ENCODE results near the gene PILRA. TPM values are rescaled to one million over a fixed set of nuclear protein-coding genes. Genes with fewer than 3 reads are reported as not detected.
A peak's percentile ranks its signal among the peaks of the same experiment; 100 is the strongest.

PILRA gene
- total and polyA plus RNA-seq, 4 donors: 9.9 to 122 (median 27.5) TPM

DNA sequence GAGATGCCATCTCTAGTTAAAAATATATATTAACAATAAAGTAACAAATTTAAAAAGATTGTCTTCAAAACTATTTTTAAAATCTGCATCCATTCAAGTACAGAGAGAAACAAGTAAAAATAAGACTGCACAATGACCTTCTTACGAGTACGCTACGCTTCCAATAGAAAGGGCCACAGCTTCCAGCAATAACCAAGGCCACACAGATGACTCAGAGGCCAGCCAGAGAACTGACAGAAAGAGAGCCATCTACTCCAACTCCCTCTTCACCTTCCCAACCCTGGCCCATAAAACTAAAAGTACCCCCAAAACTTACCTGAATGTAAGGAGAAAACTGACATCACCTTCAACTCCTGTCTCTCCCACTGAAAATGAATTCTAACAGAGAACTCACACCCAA, 26.8 kb downstream of the PILRA start:
- DNase-seq: no peak
- Histone ChIP-seq H3K27ac (ENCODE audit: low read depth in 1 of 2, low read length in 1 of 2) (no peak overlapping the region), H3K9me3 (ENCODE audit: control insufficient read depth in 4 of 4, insufficient read depth in 3 of 4, low read length in 3 of 4) (peaks cover 0 to 1% (median 0%) of the 10 kb centered on the region in 4 donors), H3K27me3 (ENCODE audit: control insufficient read depth in 3 of 3, insufficient read depth in 3 of 3, low read length in 2 of 3) (no peaks in the 10 kb centered on the region), H3K4me1 (ENCODE audit: control insufficient read depth in 5 of 5, insufficient read depth in 5 of 5, low read length in 5 of 5) (no peaks in the 10 kb centered on the region), H3K36me3 (ENCODE audit: control insufficient read depth in 4 of 4, insufficient read depth in 4 of 4, low read length in 4 of 4) (peaks cover 0 to 2% (median 0%) of the 10 kb centered on the region in 4 donors), H3K9ac (ENCODE audit: insufficient read depth in 1 of 2, low read length in 2 of 2) (no peak overlapping the region), H3K4me3 (no peak overlapping the region)
- no peak for ATAC-seq (ENCODE audit: insufficient read depth, low FRiP score)
- 96 to 98% methylated on average over 3 of the region's 3 CpGs for WGBS, 2 donors
- TF ChIP-seq, protein P1, sequence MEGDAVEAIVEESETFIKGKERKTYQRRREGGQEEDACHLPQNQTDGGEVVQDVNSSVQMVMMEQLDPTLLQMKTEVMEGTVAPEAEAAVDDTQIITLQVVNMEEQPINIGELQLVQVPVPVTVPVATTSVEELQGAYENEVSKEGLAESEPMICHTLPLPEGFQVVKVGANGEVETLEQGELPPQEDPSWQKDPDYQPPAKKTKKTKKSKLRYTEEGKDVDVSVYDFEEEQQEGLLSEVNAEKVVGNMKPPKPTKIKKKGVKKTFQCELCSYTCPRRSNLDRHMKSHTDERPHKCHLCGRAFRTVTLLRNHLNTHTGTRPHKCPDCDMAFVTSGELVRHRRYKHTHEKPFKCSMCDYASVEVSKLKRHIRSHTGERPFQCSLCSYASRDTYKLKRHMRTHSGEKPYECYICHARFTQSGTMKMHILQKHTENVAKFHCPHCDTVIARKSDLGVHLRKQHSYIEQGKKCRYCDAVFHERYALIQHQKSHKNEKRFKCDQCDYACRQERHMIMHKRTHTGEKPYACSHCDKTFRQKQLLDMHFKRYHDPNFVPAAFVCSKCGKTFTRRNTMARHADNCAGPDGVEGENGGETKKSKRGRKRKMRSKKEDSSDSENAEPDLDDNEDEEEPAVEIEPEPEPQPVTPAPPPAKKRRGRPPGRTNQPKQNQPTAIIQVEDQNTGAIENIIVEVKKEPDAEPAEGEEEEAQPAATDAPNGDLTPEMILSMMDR (IDR thresholded peaks at IDR 0.05; ENCODE audit: control extremely low read depth, extremely low read depth): no peak

DNA sequence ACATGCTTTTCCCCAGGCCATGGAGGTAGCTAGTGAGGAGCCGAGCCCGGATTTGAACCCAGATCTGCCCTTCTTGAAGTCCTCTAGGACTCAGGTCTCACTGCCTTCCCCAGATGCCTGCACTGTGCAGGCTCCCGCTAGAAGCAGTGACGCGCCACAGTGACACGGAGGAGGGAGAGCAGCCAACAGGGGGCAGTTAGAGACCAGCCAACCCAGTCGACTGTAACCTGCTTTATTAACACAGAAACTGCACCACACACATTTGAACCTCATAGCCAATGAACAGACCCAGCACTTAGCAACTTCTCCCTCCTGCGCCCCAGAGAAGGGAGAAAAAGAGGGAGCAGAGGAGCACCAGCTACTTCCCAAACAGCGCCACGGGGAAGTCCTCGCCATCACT, 27.4 kb downstream of the PILRA start:
- 80 to 87% methylated on average over 11 of the region's 11 CpGs for WGBS, 2 donors
- ATAC-seq (ENCODE audit: insufficient read depth, low FRiP score) (no peak), DNase-seq (peak; percentile 30 to 45 (median 33))
- Histone ChIP-seq H3K9ac (ENCODE audit: insufficient read depth in 1 of 2, low read length in 2 of 2) (no peak overlapping the region), H3K9me3 (ENCODE audit: control insufficient read depth in 4 of 4, insufficient read depth in 3 of 4, low read length in 3 of 4) (peaks cover 0 to 1% (median 0%) of the 10 kb centered on the region in 4 donors), H3K4me1 (ENCODE audit: control insufficient read depth in 5 of 5, insufficient read depth in 5 of 5, low read length in 5 of 5) (no peaks in the 10 kb centered on the region), H3K27me3 (ENCODE audit: control insufficient read depth in 3 of 3, insufficient read depth in 3 of 3, low read length in 2 of 3) (no peaks in the 10 kb centered on the region), H3K27ac (ENCODE audit: low read depth in 1 of 2, low read length in 1 of 2) (no peak overlapping the region), H3K36me3 (ENCODE audit: control insufficient read depth in 4 of 4, insufficient read depth in 4 of 4, low read length in 4 of 4) (peaks cover 0 to 2% (median 0%) of the 10 kb centered on the region in 4 donors), H3K4me3 (no peak overlapping the region)
- TF ChIP-seq, protein P1 (IDR thresholded peaks at IDR 0.05; ENCODE audit: control extremely low read depth, extremely low read depth): no peak

DNA sequence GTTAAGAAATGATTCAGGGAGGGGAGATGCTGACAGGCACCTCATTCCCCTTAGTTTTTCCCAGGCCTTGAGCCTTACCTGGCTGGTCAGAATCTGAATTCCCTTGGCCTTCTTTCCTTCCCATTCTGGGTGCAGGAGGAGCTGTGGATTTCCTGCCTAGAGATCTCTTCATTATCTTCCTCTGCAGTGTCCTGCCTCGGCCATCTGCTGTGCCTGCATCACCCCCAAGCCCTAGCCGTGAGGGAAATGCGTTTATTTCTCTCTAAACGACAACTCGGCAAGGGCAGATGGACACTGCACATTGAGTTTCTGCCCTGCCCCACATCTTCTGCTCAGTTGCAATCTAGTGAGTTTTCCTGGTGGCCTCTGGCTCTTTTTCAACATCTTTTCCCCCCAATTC, 28.5 kb downstream of the PILRA start:
- no peak overlapping the region for H3K27ac ChIP-seq (ENCODE audit: low read depth in 1 of 2, low read length in 1 of 2)
- H3K36me3 ChIP-seq (ENCODE audit: control insufficient read depth in 4 of 4, insufficient read depth in 4 of 4, low read length in 4 of 4): peaks cover 0 to 2% (median 0%) of the 10 kb centered on the region in 4 donors
- WGBS, 2 donors: 76 to 77% methylated on average over 5 of the region's 5 CpGs
- no peak overlapping the region for H3K9ac ChIP-seq (ENCODE audit: insufficient read depth in 1 of 2, low read length in 2 of 2)
- DNase-seq (no peak), ATAC-seq (ENCODE audit: insufficient read depth, low FRiP score) (no peak)
- TF ChIP-seq, protein P1 (IDR thresholded peaks at IDR 0.05; ENCODE audit: control extremely low read depth, extremely low read depth): no peak
- peaks cover 0 to 1% (median 0%) of the 10 kb centered on the region in 4 donors for H3K9me3 ChIP-seq (ENCODE audit: control insufficient read depth in 4 of 4, insufficient read depth in 3 of 4, low read length in 3 of 4)
- no peaks in the 10 kb centered on the region for H3K4me1 ChIP-seq (ENCODE audit: control insufficient read depth in 5 of 5, insufficient read depth in 5 of 5, low read length in 5 of 5)
- H3K27me3 ChIP-seq (ENCODE audit: control insufficient read depth in 3 of 3, insufficient read depth in 3 of 3, low read length in 2 of 3): no peaks in the 10 kb centered on the region
- H3K4me3 ChIP-seq: no peak overlapping the region

DNA sequence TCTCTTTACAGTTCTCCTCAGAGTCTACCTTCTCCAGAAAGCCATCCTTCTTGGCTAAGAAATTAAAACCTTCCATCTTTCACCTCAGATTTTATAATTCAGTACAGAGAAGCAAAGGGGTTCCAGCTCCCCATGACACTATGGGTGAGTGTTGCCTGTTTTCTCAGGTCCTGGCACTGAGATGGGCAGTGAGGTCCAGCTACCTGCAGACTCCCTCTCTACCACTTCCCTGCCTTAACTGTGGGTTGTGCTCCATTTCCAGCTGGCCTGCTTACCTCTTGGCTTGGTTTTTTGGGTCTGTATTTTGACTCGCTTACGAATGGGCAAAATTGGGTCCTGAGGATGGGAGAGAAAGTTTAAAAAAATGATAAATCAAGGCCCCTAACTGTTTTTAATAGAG, 29.0 kb downstream of the PILRA start:
- TF ChIP-seq, protein P1 (IDR thresholded peaks at IDR 0.05; ENCODE audit: control extremely low read depth, extremely low read depth): no peak
- Histone ChIP-seq H3K9me3 (ENCODE audit: control insufficient read depth in 4 of 4, insufficient read depth in 3 of 4, low read length in 3 of 4) (peaks cover 0 to 1% (median 0%) of the 10 kb centered on the region in 4 donors), H3K27ac (ENCODE audit: low read depth in 1 of 2, low read length in 1 of 2) (no peak overlapping the region), H3K4me1 (ENCODE audit: control insufficient read depth in 5 of 5, insufficient read depth in 5 of 5, low read length in 5 of 5) (no peaks in the 10 kb centered on the region), H3K36me3 (ENCODE audit: control insufficient read depth in 4 of 4, insufficient read depth in 4 of 4, low read length in 4 of 4) (peaks cover 0 to 2% (median 0%) of the 10 kb centered on the region in 4 donors), H3K27me3 (ENCODE audit: control insufficient read depth in 3 of 3, insufficient read depth in 3 of 3, low read length in 2 of 3) (no peaks in the 10 kb centered on the region), H3K9ac (ENCODE audit: insufficient read depth in 1 of 2, low read length in 2 of 2) (no peak overlapping the region), H3K4me3 (no peak overlapping the region)
- WGBS, 2 donors: 95 to 99% methylated on average over 2 of the region's 2 CpGs
- ATAC-seq (ENCODE audit: insufficient read depth, low FRiP score): no peak
- DNase-seq: no peak
